HEK293 (cell line): ENCODE results near the gene SRRM5.

Experiments used
- BCL11A ChIP-seq: fragments of 450-650 bp; formaldehyde crosslinking; IDR thresholded peaks from 2 replicates; pipeline ENCODE4 v1.5.1; 2016; ENCODE audit warnings: low read depth, missing biosample characterization, missing genetic modification characterization
- HOXA7 ChIP-seq: sonication (generic); formaldehyde crosslinking; IDR thresholded peaks from 2 replicates; pipeline ENCODE4 v1.8.1; 2022; ENCODE audit warnings: missing genetic modification reagents, borderline replicate concordance
- OSR2 ChIP-seq: fragments of 450-650 bp; formaldehyde crosslinking; IDR thresholded peaks from 2 replicates; pipeline ENCODE4 v1.5.1; 2016; ENCODE audit warnings: missing biosample characterization, missing genetic modification characterization
- REPIN1 ChIP-seq: fragments of 450-650 bp; formaldehyde crosslinking; IDR thresholded peaks from 2 replicates; pipeline ENCODE4 v1.5.1; 2017; ENCODE audit warnings: missing biosample characterization, missing genetic modification characterization, low read depth
- SCRT2 ChIP-seq: fragments of 450-650 bp; formaldehyde crosslinking; IDR thresholded peaks from 2 replicates; pipeline ENCODE4 v1.5.1; 2016; ENCODE audit warnings: missing biosample characterization, missing genetic modification characterization
- SP7 ChIP-seq: fragments of 450-650 bp; formaldehyde crosslinking; IDR thresholded peaks from 2 replicates; pipeline ENCODE4 v1.5.1; 2016; ENCODE audit warnings: missing biosample characterization, missing genetic modification characterization
- TRIM28 ChIP-seq: IDR thresholded peaks from 2 replicates; pipeline ENCODE4 v1.6.1; 2011; ENCODE audit warnings: low read length, control low read depth, borderline replicate concordance
- ZBTB1 ChIP-seq: fragments of 450-650 bp; formaldehyde crosslinking; IDR thresholded peaks from 2 replicates; pipeline ENCODE4 v1.5.1; 2016; ENCODE audit warnings: missing biosample characterization, missing genetic modification characterization
- ZBTB21 ChIP-seq: fragments of 450-650 bp; formaldehyde crosslinking; IDR thresholded peaks from 2 replicates; pipeline ENCODE4 v1.5.1; 2017; ENCODE audit warnings: missing biosample characterization, missing genetic modification characterization
- ZBTB48 ChIP-seq: fragments of 450-650 bp; formaldehyde crosslinking; IDR thresholded peaks from 2 replicates; pipeline ENCODE4 v1.5.1; 2016; ENCODE audit warnings: missing biosample characterization, missing genetic modification characterization
- ZFP37 ChIP-seq: fragments of 450-650 bp; formaldehyde crosslinking; IDR thresholded peaks from 2 replicates; pipeline ENCODE4 v1.5.1; 2016; ENCODE audit warnings: missing biosample characterization, missing genetic modification characterization
- ZNF112 ChIP-seq: fragments of 450-650 bp; formaldehyde crosslinking; IDR thresholded peaks from 2 replicates; pipeline ENCODE4 v1.5.0; 2017; ENCODE audit warnings: missing biosample characterization, missing genetic modification characterization
- ZNF121 ChIP-seq: fragments of 450-650 bp; formaldehyde crosslinking; IDR thresholded peaks from 2 replicates; pipeline ENCODE4 v1.5.1; 2016; ENCODE audit warnings: missing biosample characterization, missing genetic modification characterization
- ZNF133 ChIP-seq: fragments of 450-650 bp; formaldehyde crosslinking; IDR thresholded peaks from 2 replicates; pipeline ENCODE4 v1.5.1; 2016; ENCODE audit warnings: missing biosample characterization, missing genetic modification characterization
- ZNF2 ChIP-seq: fragments of 450-650 bp; formaldehyde crosslinking; IDR thresholded peaks from 2 replicates; pipeline ENCODE4 v1.5.1; 2016; ENCODE audit warnings: missing biosample characterization, missing genetic modification characterization
- ZNF292 ChIP-seq: fragments of 450-650 bp; formaldehyde crosslinking; IDR thresholded peaks from 2 replicates; pipeline ENCODE4 v1.5.1; 2016; ENCODE audit warnings: low read depth, missing biosample characterization, missing genetic modification characterization, borderline replicate concordance
- ZNF514 ChIP-seq: fragments of 450-650 bp; formaldehyde crosslinking; IDR thresholded peaks from 2 replicates; pipeline ENCODE4 v1.5.1; 2016; ENCODE audit warnings: missing biosample characterization, missing genetic modification characterization
- ZNF610 ChIP-seq: fragments of 450-650 bp; formaldehyde crosslinking; IDR thresholded peaks from 2 replicates; pipeline ENCODE4 v1.5.1; 2016; ENCODE audit warnings: missing biosample characterization, missing genetic modification characterization, borderline replicate concordance
- ZNF776 ChIP-seq: fragments of 450-650 bp; formaldehyde crosslinking; IDR thresholded peaks from 2 replicates; pipeline ENCODE4 v1.5.0; 2017; ENCODE audit warnings: missing biosample characterization, missing genetic modification characterization, borderline replicate concordance
- TF ChIP-seq, protein P1 (sequence below): fragments of 450-650 bp; formaldehyde crosslinking; IDR thresholded peaks from 2 replicates; pipeline ENCODE4 v1.5.1; 2016; ENCODE audit warnings: missing biosample characterization, missing genetic modification characterization
- TF ChIP-seq, protein P2 (sequence below): fragments of 450-650 bp; formaldehyde crosslinking; IDR thresholded peaks from 2 replicates; pipeline ENCODE4 v1.5.1; 2016; ENCODE audit warnings: missing biosample characterization, missing genetic modification characterization
- TF ChIP-seq, protein P3 (sequence below): fragments of 450-650 bp; formaldehyde crosslinking; IDR thresholded peaks from 2 replicates; pipeline ENCODE4 v1.5.1; 2016; ENCODE audit warnings: missing biosample characterization, missing genetic modification characterization
- TF ChIP-seq, protein P4 (sequence below): fragments of 450-650 bp; formaldehyde crosslinking; IDR thresholded peaks from 2 replicates; pipeline ENCODE4 v1.5.1; 2016; ENCODE audit warnings: missing biosample characterization, missing genetic modification characterization
- TF ChIP-seq, protein P5 (sequence below): fragments of 450-650 bp; formaldehyde crosslinking; IDR thresholded peaks from 2 replicates; pipeline ENCODE4 v1.5.1; 2017; ENCODE audit warnings: missing biosample characterization, missing genetic modification characterization
- TF ChIP-seq, protein P6 (sequence below): fragments of 450-650 bp; IDR thresholded peaks from 2 replicates; pipeline ENCODE4 v1.5.1; 2018; ENCODE audit warnings: missing biosample characterization, missing genetic modification characterization
- TF ChIP-seq, protein P7 (sequence below): fragments of 450-650 bp; formaldehyde crosslinking; IDR thresholded peaks from 2 replicates; pipeline ENCODE4 v1.5.1; 2016; ENCODE audit warnings: missing biosample characterization, missing genetic modification characterization

SRRM5 gene

DNA sequence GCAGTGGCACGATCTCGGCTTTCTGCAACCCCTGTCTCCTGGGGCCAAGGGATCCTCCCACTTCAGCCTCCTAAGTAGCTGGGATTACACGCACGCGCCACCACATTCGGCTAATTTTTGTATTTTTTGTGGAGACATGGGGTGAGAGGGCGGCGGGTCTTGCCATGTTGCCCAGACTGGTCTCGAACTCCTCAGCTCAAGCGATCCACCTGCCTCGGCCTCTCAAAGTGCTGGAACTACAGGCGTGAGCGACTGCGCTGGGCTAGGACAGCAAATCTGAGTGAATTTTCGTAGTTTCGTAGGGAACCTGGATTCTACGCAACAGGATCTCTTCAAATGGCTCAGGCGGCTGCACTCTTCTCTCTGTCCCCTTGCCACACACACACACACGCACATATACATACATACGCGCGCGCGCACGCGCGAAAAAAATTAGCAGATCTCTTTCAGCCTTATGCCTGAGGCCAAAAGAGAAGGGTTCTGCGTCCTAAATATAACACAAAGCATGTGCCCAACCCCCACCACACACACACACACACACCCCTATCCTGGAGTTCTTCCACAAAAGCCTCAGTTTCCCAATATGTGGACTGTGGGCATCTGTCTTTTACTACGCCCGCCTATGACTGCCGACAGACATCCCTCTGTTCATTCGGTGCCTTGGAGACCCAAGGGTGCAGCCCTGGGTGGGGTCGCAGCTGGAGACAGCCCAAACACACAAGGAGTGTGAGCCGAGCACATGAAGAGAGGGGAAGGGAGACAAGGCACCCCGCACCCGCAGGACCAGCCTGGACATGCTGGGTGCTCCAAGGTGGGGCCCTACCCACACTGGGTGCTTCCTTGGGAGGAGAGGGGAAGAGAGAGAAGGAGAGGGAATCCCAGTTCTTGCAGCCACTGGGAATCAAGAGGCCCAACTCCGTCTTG is 35.7 kb upstream of the SRRM5 start (continued):
- TF ChIP-seq, protein P1, sequence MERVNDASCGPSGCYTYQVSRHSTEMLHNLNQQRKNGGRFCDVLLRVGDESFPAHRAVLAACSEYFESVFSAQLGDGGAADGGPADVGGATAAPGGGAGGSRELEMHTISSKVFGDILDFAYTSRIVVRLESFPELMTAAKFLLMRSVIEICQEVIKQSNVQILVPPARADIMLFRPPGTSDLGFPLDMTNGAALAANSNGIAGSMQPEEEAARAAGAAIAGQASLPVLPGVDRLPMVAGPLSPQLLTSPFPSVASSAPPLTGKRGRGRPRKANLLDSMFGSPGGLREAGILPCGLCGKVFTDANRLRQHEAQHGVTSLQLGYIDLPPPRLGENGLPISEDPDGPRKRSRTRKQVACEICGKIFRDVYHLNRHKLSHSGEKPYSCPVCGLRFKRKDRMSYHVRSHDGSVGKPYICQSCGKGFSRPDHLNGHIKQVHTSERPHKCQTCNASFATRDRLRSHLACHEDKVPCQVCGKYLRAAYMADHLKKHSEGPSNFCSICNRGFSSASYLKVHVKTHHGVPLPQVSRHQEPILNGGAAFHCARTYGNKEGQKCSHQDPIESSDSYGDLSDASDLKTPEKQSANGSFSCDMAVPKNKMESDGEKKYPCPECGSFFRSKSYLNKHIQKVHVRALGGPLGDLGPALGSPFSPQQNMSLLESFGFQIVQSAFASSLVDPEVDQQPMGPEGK (tag by site-specific recombination) = no peak
- TF ChIP-seq TRIM28 (no peak), OSR2 (peak; percentile 67), BCL11A (tag by site-specific recombination) (no peak; the same call in 1 of the 2 replicates), ZFP37 (no peak), ZNF121 (tag by site-specific recombination) (no peak), ZNF610 (tag by site-specific recombination) (no peak), ZNF133 (tag by site-specific recombination) (no peak), ZBTB1 (tag by site-specific recombination) (no peak), ZNF776 (tag by site-specific recombination) (no peak), ZNF514 (tag by site-specific recombination) (no peak), ZBTB21 (tag by site-specific recombination) (peak; percentile 51; the same call in 1 of the 2 replicates), REPIN1 (tag by site-specific recombination) (peak; percentile 98), ZNF292 (tag by site-specific recombination) (no peak), HOXA7 (CRISPR knock-in tag) (no peak), SP7 (tag by site-specific recombination) (no peak; the same call in 1 of the 2 replicates), ZBTB48 (tag by site-specific recombination) (0 out of 2 replicates have a peak, but pooled peaks have one; percentile 25), ZNF2 (tag by site-specific recombination) (peak; percentile 87; the same call in 1 of the 2 replicates), SCRT2 (tag by site-specific recombination) (no peak), ZNF112 (tag by site-specific recombination) (no peak)
- TF ChIP-seq, protein P2, sequence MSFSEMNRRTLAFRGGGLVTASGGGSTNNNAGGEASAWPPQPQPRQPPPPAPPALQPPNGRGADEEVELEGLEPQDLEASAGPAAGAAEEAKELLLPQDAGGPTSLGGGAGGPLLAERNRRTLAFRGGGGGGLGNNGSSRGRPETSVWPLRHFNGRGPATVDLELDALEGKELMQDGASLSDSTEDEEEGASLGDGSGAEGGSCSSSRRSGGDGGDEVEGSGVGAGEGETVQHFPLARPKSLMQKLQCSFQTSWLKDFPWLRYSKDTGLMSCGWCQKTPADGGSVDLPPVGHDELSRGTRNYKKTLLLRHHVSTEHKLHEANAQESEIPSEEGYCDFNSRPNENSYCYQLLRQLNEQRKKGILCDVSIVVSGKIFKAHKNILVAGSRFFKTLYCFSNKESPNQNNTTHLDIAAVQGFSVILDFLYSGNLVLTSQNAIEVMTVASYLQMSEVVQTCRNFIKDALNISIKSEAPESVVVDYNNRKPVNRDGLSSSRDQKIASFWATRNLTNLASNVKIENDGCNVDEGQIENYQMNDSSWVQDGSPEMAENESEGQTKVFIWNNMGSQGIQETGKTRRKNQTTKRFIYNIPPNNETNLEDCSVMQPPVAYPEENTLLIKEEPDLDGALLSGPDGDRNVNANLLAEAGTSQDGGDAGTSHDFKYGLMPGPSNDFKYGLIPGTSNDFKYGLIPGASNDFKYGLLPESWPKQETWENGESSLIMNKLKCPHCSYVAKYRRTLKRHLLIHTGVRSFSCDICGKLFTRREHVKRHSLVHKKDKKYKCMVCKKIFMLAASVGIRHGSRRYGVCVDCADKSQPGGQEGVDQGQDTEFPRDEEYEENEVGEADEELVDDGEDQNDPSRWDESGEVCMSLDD (tag by site-specific recombination) = 0 out of 2 replicates have a peak, but pooled peaks have one; percentile 28
- TF ChIP-seq, protein P3, sequence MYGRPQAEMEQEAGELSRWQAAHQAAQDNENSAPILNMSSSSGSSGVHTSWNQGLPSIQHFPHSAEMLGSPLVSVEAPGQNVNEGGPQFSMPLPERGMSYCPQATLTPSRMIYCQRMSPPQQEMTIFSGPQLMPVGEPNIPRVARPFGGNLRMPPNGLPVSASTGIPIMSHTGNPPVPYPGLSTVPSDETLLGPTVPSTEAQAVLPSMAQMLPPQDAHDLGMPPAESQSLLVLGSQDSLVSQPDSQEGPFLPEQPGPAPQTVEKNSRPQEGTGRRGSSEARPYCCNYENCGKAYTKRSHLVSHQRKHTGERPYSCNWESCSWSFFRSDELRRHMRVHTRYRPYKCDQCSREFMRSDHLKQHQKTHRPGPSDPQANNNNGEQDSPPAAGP (tag by site-specific recombination) = no peak
- TF ChIP-seq, protein P4, sequence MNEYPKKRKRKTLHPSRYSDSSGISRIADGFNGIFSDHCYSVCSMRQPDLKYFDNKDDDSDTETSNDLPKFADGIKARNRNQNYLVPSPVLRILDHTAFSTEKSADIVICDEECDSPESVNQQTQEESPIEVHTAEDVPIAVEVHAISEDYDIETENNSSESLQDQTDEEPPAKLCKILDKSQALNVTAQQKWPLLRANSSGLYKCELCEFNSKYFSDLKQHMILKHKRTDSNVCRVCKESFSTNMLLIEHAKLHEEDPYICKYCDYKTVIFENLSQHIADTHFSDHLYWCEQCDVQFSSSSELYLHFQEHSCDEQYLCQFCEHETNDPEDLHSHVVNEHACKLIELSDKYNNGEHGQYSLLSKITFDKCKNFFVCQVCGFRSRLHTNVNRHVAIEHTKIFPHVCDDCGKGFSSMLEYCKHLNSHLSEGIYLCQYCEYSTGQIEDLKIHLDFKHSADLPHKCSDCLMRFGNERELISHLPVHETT (tag by site-specific recombination) = no peak
- TF ChIP-seq, protein P5, sequence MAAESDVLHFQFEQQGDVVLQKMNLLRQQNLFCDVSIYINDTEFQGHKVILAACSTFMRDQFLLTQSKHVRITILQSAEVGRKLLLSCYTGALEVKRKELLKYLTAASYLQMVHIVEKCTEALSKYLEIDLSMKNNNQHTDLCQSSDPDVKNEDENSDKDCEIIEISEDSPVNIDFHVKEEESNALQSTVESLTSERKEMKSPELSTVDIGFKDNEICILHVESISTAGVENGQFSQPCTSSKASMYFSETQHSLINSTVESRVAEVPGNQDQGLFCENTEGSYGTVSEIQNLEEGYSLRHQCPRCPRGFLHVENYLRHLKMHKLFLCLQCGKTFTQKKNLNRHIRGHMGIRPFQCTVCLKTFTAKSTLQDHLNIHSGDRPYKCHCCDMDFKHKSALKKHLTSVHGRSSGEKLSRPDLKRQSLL (tag by site-specific recombination) = no peak
- TF ChIP-seq, protein P6, sequence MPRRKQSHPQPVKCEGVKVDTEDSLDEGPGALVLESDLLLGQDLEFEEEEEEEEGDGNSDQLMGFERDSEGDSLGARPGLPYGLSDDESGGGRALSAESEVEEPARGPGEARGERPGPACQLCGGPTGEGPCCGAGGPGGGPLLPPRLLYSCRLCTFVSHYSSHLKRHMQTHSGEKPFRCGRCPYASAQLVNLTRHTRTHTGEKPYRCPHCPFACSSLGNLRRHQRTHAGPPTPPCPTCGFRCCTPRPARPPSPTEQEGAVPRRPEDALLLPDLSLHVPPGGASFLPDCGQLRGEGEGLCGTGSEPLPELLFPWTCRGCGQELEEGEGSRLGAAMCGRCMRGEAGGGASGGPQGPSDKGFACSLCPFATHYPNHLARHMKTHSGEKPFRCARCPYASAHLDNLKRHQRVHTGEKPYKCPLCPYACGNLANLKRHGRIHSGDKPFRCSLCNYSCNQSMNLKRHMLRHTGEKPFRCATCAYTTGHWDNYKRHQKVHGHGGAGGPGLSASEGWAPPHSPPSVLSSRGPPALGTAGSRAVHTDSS (tag by site-specific recombination) = no peak
- TF ChIP-seq, protein P7, sequence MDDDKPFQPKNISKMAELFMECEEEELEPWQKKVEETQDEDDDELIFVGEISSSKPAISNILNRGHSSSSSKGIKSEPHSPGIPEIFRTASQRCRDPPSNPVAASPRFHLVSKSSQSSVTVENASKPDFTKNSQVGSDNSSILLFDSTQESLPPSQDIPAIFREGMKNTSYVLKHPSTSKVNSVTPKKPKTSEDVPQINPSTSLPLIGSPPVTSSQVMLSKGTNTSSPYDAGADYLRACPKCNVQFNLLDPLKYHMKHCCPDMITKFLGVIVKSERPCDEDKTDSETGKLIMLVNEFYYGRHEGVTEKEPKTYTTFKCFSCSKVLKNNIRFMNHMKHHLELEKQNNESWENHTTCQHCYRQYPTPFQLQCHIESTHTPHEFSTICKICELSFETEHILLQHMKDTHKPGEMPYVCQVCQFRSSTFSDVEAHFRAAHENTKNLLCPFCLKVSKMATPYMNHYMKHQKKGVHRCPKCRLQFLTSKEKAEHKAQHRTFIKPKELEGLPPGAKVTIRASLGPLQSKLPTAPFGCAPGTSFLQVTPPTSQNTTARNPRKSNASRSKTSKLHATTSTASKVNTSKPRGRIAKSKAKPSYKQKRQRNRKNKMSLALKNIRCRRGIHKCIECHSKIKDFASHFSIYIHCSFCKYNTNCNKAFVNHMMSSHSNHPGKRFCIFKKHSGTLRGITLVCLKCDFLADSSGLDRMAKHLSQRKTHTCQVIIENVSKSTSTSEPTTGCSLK (tag by site-specific recombination) = no peak
